Stimulated activated CD4-positive, alpha-beta T cell treated with anti-CD3 and anti-CD28 coated beads, Interleukin-1b, Interleukin-23, amount 100 ng/mL, for 1 hour (primary cell): Measurements from ENCODE around the gene AIRE.
A peak's percentile ranks its signal among the peaks of the same experiment; 100 is the strongest.

Experiments
- DNase-seq, 2 donors: peaks; one replicate each; pipeline ENCODE4 v3.0.0-alpha.2; 2020; ENCODE audit warnings: low read depth in 2 of 2

AIRE gene

GRCh38 chr21:44304877-44305293, 19.2 kb downstream of the AIRE start:
- DNase-seq = peak in 1 of 2 donors; percentile 30

- DNase-seq = no peak
Measured at GRCh38 chr21:44305691-44306090, 20.0 kb downstream of the AIRE start.

GRCh38 chr21:44306936-44307704, 21.4 kb downstream of the AIRE start:
- DNase-seq = no peak

DNA sequence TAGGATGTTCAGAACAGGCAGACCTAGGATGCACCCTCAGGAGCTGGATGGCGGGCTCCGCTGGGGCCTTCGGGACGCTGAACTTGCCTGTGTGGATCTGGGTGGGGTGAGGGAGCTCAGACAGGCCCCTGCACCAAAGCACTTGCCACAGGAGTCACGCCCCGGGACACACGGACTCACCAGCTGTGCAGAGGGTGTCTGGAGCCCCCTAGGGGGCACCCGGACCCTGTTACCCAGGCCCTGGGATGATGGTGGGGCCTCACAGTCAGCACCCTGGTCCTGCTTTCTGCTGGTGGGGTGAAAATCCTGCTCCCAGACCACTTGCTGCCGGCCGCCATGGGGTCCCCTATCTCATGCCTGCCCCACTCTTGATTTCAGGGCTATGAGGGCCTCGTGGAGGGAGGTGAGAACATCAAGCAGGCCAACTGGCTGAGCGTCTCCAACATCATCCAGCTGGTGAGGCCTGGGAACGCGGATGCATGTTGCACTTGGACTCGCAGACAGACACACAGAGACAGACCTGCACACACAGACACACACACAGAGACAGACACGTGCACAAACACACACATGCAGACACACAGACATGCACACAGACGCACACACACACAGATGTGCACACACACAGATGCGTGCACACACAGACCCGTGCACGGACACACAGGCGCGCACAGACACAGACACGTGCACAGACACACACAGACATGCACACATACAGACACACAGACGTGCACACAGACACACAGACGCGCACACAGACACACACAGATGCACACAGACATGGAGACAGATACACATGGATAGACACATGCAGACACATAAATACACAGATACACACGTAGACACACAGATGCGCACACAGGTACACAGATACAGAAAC, 25.2 kb downstream of the AIRE start:
- DNase-seq = no peak

GRCh38 chr21:44312089-44312488, 26.4 kb downstream of the AIRE start:
- DNase-seq = no peak

DNA sequence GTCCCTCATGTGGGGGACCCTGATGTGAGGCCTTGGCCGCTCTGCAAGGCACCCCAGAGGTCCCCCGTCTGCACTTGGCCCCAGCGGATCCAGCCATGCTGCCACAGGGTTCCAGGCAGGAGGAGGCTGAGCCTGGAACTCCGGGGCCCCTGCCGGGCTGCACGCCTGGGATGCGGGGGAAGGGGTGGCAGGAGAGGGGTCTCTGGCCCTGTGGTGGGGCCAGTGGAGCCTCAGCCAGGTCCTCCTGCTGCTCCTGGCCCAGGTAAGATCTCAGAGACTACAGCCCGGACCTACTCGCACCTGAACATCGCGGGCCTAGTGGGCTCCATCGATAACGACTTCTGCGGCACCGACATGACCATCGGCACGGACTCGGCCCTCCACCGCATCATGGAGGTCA, 27.0 kb downstream of the AIRE start:
- no peak for DNase-seq

DNA sequence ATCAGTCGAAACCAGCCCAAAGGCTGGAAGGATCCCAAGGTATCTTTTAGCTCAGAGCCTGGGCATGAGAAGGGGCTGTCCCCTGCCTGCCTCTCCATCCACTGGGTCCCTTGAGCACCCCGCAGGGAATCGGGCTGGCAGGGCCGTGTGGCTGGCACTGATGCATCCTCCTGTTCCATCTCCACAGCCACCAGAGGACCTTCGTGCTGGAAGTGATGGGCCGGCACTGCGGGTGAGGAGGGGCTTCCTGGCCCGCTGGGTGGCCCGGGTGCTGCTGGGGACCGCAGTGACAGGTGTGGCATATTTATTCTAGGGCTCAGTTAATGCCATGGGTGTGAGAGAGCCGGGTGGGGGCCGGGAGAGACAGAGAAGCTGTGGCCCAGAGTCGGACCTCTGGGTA, 27.8 kb downstream of the AIRE start:
- DNase-seq = no peak

DNA sequence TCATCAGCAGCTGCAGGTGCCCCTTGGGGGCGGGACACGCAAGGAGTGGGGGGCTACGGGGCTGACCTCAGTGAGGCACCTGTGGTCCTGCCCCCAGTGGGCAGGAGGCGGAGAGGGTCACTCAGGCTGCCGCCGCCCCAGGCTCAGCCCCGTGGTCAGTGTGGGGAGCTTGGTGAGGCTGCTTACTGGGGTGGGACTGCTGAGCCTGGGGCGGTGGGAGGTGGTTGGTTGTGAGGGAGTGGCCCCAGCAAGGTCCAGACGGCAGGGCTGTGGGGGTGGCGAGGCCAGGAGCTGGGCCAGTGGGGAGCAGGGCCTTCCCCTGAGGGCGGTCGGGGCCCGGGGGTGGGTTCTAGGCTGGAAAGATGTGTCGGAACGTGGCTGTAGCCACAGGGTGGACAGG, 28.5 kb downstream of the AIRE start:
- DNase-seq = no peak

DNA sequence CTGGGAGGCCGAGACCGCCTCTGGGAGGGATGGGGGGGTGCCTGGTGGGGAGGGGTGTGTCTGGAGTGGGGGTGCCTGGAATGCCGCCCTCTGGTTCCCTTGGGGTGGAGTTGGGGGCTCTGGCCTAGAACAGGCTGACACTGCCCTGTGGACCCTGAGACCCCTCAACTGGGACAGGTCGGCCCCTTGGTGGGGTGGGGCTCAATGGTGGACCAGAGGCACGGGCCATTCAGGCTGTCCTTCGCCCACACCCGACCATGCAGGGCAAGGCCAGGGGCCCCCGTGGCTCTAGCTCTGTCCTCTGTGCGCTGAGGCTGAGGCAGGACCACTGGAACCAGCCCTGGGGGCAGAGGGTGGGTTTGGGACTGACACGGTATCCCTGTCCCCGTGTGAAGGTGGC, 28.9 kb downstream of the AIRE start:
- DNase-seq = no peak

- DNase-seq = no peak
Measured at GRCh38 chr21:44315691-44316203, 30.1 kb downstream of the AIRE start.

DNA sequence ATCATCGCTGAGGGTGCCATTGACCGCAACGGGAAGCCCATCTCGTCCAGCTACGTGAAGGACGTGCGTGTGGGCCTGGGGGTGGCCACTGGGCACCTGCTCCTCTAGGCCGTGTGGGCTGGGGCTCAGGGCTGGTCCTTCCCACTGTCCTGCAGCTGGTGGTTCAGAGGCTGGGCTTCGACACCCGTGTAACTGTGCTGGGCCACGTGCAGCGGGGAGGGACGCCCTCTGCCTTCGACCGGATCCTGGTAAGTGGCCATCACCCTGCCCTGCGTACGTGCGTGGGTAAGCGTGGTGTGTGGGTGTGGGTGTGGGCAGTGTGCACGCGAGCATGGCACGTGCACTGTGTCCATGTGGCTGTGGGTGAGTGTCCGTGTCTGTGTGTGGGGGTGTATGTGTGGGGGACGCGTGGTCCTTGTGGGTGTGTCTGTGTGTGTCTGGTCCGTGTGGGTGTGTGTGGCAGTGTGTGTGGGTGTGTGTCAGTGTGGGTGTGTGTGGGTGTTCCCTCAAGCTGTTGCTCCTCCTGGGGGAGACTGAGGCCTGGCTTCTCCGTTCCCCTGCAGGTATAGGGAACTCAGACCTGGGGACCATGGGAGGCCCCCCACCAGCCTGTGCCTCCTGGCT, 30.7 kb downstream of the AIRE start:
- DNase-seq = no peak

DNA sequence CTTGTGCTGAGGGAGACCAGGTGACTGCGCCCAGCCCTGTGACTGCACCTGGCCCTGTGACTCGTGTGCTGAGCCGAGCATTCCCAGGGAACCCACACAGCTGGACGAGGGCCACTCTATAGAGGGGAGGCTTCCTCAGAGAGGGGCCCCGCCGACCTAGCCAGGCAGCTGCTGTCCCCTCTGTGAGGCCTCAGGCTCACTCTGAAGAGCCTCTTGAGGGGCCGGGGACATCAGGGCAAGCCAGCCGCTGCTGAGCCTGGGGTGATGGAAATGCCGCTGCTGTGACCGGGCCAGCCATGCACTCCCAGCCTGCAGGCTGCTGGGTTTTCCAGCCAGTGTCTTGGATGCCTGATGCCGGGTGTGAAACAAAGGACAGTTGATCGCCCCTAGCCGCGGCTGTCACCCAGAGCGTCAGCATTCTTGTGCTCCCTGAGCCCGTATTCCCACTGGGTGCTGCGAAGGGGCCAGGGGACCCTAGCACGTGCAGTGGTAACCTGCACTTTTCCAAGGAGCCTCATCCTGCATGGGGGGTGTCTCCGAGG, 31.6 kb downstream of the AIRE start:
- no peak for DNase-seq

DNA sequence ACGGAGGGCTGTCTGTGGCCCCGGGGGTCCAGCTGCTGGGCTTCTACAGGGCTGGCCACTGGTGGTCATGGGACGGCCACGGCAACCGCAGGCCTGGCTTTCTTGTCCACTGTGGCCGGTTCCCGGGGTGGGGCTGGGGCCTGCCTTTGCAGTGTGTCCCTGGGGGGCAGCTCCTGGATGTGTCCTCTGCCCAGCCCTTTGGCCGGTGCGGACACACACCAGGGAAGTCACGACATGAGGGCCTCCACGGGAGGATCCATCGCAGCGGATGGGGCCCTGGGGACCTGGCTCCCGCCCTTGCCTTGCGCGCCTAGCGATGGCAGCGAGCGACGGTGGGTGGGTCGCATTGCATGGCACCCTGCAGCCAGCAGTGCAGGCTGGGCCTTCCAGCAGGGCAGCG, 32.2 kb downstream of the AIRE start:
- no peak for DNase-seq

- no peak for DNase-seq
Measured at GRCh38 chr21:44318489-44319285, 33.0 kb downstream of the AIRE start.

DNA sequence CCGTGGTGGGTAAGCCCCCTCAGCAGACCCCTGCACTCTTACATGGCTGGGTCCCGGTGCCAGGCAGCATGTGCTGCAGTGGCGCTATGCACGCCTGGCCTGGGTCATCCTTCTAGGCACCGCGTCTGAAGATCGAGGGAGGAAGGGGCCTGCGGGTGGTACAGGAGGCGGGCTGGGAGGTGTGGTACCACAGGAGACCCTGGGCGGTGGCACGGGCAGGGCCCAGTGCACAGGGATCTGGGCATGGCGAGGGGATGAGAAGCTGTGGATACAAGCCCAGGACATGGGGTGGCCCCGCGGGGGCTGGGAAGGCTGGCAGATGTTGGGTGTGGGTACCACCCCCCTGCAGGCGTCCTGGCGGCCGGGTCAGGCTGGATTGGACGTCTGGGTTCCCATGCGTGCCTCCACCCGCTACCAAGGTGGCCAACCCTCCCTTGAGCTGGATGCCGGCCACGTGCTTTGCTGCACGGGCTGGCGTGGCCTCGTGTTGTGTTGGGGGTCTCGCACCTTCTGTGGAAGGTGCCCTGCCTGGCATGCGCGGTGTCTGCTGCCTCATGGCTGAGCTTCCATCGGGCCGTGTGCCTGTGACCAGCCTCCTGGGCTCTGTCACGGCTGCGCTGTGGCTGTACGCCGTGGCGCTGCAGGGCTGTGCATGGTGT, 33.9 kb downstream of the AIRE start:
- no peak for DNase-seq

GRCh38 chr21:44320847-44321246, 35.2 kb downstream of the AIRE start:
- DNase-seq = no peak

- no peak for DNase-seq
Measured at GRCh38 chr21:44321846-44322450, 36.3 kb downstream of the AIRE start.

DNA sequence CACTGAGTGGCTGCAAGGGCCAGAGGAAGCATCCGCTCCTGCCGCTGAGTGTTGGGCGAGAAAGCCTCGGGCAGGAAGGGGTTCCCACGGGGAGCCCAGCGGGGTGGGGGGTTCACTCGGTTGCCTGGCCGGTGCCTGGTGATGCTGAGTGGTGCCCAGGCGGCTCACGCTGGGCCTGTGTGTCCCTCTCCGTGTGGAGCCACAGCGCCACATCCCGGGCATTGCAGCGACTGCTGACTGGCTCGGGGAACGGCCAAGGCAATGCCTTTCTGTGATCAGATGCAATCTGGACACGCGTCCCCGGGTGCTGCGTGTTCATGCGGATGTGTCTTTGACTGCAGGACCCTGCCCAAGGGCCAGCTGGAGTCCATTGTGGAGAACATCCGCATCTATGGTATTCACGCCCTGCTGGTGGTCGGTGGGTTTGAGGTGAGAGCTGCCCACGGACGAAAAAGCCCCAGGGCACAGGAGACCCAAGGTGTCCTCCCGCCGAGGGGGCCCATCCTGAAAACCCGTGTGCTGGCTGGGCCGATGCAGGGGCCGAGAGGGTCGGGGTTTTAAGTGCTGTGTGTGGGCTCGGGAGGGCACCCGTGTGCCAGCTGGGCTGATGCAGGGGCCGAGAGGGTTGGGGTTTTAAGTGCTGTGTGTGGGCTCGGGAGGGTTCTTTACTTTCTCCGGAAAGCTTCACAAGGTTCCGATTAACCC, 37.1 kb downstream of the AIRE start:
- DNase-seq = no peak

GRCh38 chr21:44323591-44323990, 37.9 kb downstream of the AIRE start:
- no peak for DNase-seq
